Activated B cell treated with CpG ODN at 0.5 μM for 24 hours (primary cell): ENCODE data around the gene ADCY6. TPM values are rescaled to one million over a fixed set of nuclear protein-coding genes. Genes with fewer than 3 reads are reported as not detected.

Source experiments
- ATAC-seq: fragments of 200-7000 bp; cut with Tn5 transposase; one replicate; pipeline ENCODE4 v1.10.0; 2021; ENCODE audit warnings: low read depth, mild to moderate bottlenecking, moderate library complexity
- CTCF ChIA-PET: fragments of 350-600 bp; sonication (Branson Sonifier 250); formaldehyde crosslinking; loops from one replicate; lab custom pipeline; 2021; ENCODE audit warnings: antibody characterized with exemption; lab: Charles Lee
- POLR2A ChIA-PET: fragments of 350-600 bp; sonication (Branson Sonifier 250); formaldehyde crosslinking; loops from one replicate; lab custom pipeline; 2021; ENCODE audit warnings: antibody characterized with exemption; lab: Charles Lee
- DNase-seq: peaks from one replicate; pipeline ENCODE4 v3.0.0; 2022
- H3K27ac Mint-ChIP-seq: one replicate; pipeline ENCODE4 v1.8.0; 2020; ENCODE audit warnings: mixed read lengths
- H3K27me3 Mint-ChIP-seq: one replicate; pipeline ENCODE4 v1.8.0; 2021; ENCODE audit warnings: mixed read lengths
- H3K36me3 Mint-ChIP-seq: one replicate; pipeline ENCODE4 v1.8.0; 2021; ENCODE audit warnings: low read depth, mixed read lengths
- H3K4me1 Mint-ChIP-seq: one replicate; pipeline ENCODE4 v1.8.0; 2021; ENCODE audit warnings: mixed read lengths
- H3K4me3 Mint-ChIP-seq: one replicate; pipeline ENCODE4 v1.8.0; 2020; ENCODE audit warnings: mild to moderate bottlenecking, mixed read lengths
- H3K9me3 Mint-ChIP-seq: one replicate; pipeline ENCODE4 v1.8.0; 2020; ENCODE audit warnings: mixed read lengths
- CTCF ChIP-seq: fragments of 200-600 bp; IDR thresholded peaks from one replicate; pipeline ENCODE4 v1.8.0; 2022; ENCODE audit warnings: antibody characterized with exemption, mild to moderate bottlenecking
- intact Hi-C: fragments of 100-400 bp; cut with micrococcal nuclease; formaldehyde crosslinking; loops from one replicate; pipeline ENCODE4 v1.15.1; 2024
- total RNA-seq: library from RNA; stranded (reverse); gene quantifications from 2 replicates; pipeline ENCODE4 v1.2.3, GENCODE V29; 2022

Gene ADCY6
- total RNA-seq, 1 donor from 2014 or later = 0.60 TPM

- intact Hi-C loops = loop anchor here (2.0 kb wide), 1 partner anchor 251 kb away; no protein-coding TSS in a partner anchor
- CTCF ChIA-PET = interaction anchor here (1.1 to 6.1 kb wide), 2 partner anchors 39 to 120 kb away, joined by 3 to 119 read pairs; no protein-coding TSS in a partner anchor
- Mint-ChIP-seq H3K36me3 (no peaks in the 10 kb centered on the region), H3K4me1 (peaks cover 13% of the 10 kb centered on the region), H3K4me3 (no peak overlapping the region), H3K27me3 (peaks cover 18% of the 10 kb centered on the region), H3K9me3 (no peaks in the 10 kb centered on the region), H3K27ac (no peak overlapping the region)
- no peak for TF ChIP-seq CTCF
- ATAC-seq (no peak), DNase-seq (no peak)
- POLR2A ChIA-PET = no interaction called here
Observed at GRCh38 chr12:48793696-48794095, 4.8 kb upstream of the ADCY6 start.

GRCh38 chr12:48789858-48790326, 1.0 kb upstream of the ADCY6 start:
- ChIA-PET POLR2A (no interaction called here), CTCF (interaction anchor here (1.0 kb wide), 1 partner anchor 37 kb away, joined by 3 read pairs; no protein-coding TSS in a partner anchor)
- Mint-ChIP-seq H3K4me1 (peaks cover 14% of the 10 kb centered on the region), H3K27ac (no peak overlapping the region), H3K36me3 (no peaks in the 10 kb centered on the region), H3K27me3 (peaks cover 45% of the 10 kb centered on the region), H3K4me3 (no peak overlapping the region), H3K9me3 (no peaks in the 10 kb centered on the region)
- ATAC-seq (no peak), DNase-seq (no peak)
- no peak for TF ChIP-seq CTCF
- intact Hi-C loops = no loop called here

- intact Hi-C loops = no loop called here
- Mint-ChIP-seq H3K4me1 (peaks cover 14% of the 10 kb centered on the region), H3K27me3 (peaks cover 44% of the 10 kb centered on the region), H3K36me3 (no peaks in the 10 kb centered on the region), H3K27ac (no peak overlapping the region), H3K9me3 (no peaks in the 10 kb centered on the region), H3K4me3 (peak overlapping the region; percentile 74)
- CTCF ChIA-PET = no interaction called here
- DNase-seq (no peak), ATAC-seq (no peak)
- no peak for TF ChIP-seq CTCF
- POLR2A ChIA-PET = no interaction called here
Observed at GRCh38 chr12:48788524-48788853, 400 bp downstream of the ADCY6 start.

- DNase-seq = no peak
- H3K4me1 Mint-ChIP-seq = peaks cover 14% of the 10 kb centered on the region
- no peaks in the 10 kb centered on the region for H3K9me3 Mint-ChIP-seq
- intact Hi-C loops = no loop called here
- H3K27ac Mint-ChIP-seq = no peak overlapping the region
- ChIA-PET POLR2A (no interaction called here), CTCF (no interaction called here)
- TF ChIP-seq CTCF = no peak
- peaks cover 41% of the 10 kb centered on the region for H3K27me3 Mint-ChIP-seq
- H3K4me3 Mint-ChIP-seq = peak overlapping the region; percentile 58
- H3K36me3 Mint-ChIP-seq = no peaks in the 10 kb centered on the region
- no peak for ATAC-seq
Observed at GRCh38 chr12:48787791-48788523, 932 bp downstream of the ADCY6 start.

- Mint-ChIP-seq H3K36me3 (no peaks in the 10 kb centered on the region), H3K27ac (no peak overlapping the region), H3K4me3 (no peak overlapping the region), H3K27me3 (peaks cover 41% of the 10 kb centered on the region), H3K4me1 (peaks cover 14% of the 10 kb centered on the region), H3K9me3 (no peaks in the 10 kb centered on the region)
- intact Hi-C loops = no loop called here
- ChIA-PET CTCF (no interaction called here), POLR2A (no interaction called here)
- DNase-seq (no peak), ATAC-seq (no peak)
- no peak for TF ChIP-seq CTCF
Observed at GRCh38 chr12:48786591-48787544, 2.0 kb downstream of the ADCY6 start.
